Mucosa of descending colon (tissue), 3 donors: Measurements from ENCODE around the gene MORF4L1. TPM values are rescaled to one million over a fixed set of nuclear protein-coding genes. Genes with fewer than 3 reads are reported as not detected.

Experiments
- ATAC-seq: fragments of 200-7000 bp; cut with Tn5 transposase; one replicate; pipeline ENCODE4 v1.9.1; 2020; ENCODE audit warnings: mild to moderate bottlenecking, moderate library complexity
- DNase-seq, 3 donors: peaks; one replicate each; pipeline ENCODE4 v3.0.0-alpha.2; 2020
- H3K36me3 ChIP-seq: fragments of 200-600 bp; one replicate; pipeline ENCODE4 v1.8.0; 2021; ENCODE audit warnings: low read depth, mild to moderate bottlenecking
- H3K4me1 ChIP-seq: fragments of 200-600 bp; one replicate; pipeline ENCODE4 v1.8.0; 2021; ENCODE audit warnings: low read depth, mild to moderate bottlenecking
- H3K4me3 ChIP-seq: fragments of 200-600 bp; one replicate; pipeline ENCODE4 v1.8.0; 2021; ENCODE audit warnings: mild to moderate bottlenecking
- H3K9me3 ChIP-seq: fragments of 200-600 bp; one replicate; pipeline ENCODE4 v1.8.0; 2021; ENCODE audit warnings: mild to moderate bottlenecking
- CTCF ChIP-seq: fragments of 200-600 bp; IDR thresholded peaks from one replicate; pipeline ENCODE4 v1.8.0; 2022; ENCODE audit warnings: antibody characterized with exemption, mild to moderate bottlenecking
- intact Hi-C, 2 donors: fragments of 100-400 bp; cut with DNase I in 1 of 2; cut with micrococcal nuclease in 1 of 2; formaldehyde crosslinking; loops; one replicate each; pipeline versions ENCODE4 v1.11.0 to v1.11.1; 2022; cut with DNase I, micrococcal nuclease
- total RNA-seq, 3 donors: library from RNA; stranded (reverse); fragmentation: NEBNext Ultra II Directional in 2 of 3; extraction: Animal tissue kit (Norgen Biotek cat#: 25700) in 2 of 3; gene quantifications; one replicate each; pipeline versions ENCODE4 v1.2.1 to v1.2.4, GENCODE V29; 2021 to 2023
- donor health status: DM: no; HTN: no; CAD: no; lungs with moderate emphysema.
- donor health status: DM: no; HTN: no; CAD: no.
- donor health status: DM: no; HTN: yes; CAD: no.

MORF4L1 gene
- total RNA-seq, 3 donors from 2014 or later: 151 to 307 (median 188) TPM

GRCh38 chr15:78910271-78910670, 37.6 kb downstream of the MORF4L1 start:
- intact Hi-C loops: loop anchor here in 1 of 2 donors (5.0 kb wide), 1 partner anchor 272 kb away; no protein-coding TSS in a partner anchor
- no peak overlapping the region for H3K4me3 ChIP-seq
- H3K9me3 ChIP-seq: no peaks in the 10 kb centered on the region
- DNase-seq (no peak), ATAC-seq (no peak)
- H3K4me1 ChIP-seq: no peaks in the 10 kb centered on the region
- H3K36me3 ChIP-seq: peaks cover 4% of the 10 kb centered on the region
- no peak for TF ChIP-seq CTCF

GRCh38 chr15:78912316-78912715, 39.6 kb downstream of the MORF4L1 start:
- no peaks in the 10 kb centered on the region for H3K36me3 ChIP-seq

GRCh38 chr15:78913012-78913411, 40.3 kb downstream of the MORF4L1 start:
- no peak for TF ChIP-seq CTCF
- Histone ChIP-seq H3K4me1 (no peaks in the 10 kb centered on the region), H3K9me3 (no peaks in the 10 kb centered on the region), H3K4me3 (no peak overlapping the region), H3K36me3 (no peaks in the 10 kb centered on the region)
- DNase-seq: no peak
- intact Hi-C loops: loop anchor here in 1 of 2 donors (5.0 kb wide), 1 partner anchor 269 kb away; no protein-coding TSS in a partner anchor
- ATAC-seq: no peak

More at GRCh38 chr15:78912316-78912715, 39.6 kb downstream of the MORF4L1 start:
- Histone ChIP-seq H3K4me1 (no peaks in the 10 kb centered on the region), H3K4me3 (no peak overlapping the region), H3K9me3 (no peaks in the 10 kb centered on the region)
- DNase-seq (no peak), ATAC-seq (no peak)
- no peak for TF ChIP-seq CTCF
- intact Hi-C loops: loop anchor here in 1 of 2 donors (5.0 kb wide), 1 partner anchor 270 kb away; no protein-coding TSS in a partner anchor

GRCh38 chr15:78914027-78914764, 41.5 kb downstream of the MORF4L1 start:
- DNase-seq (no peak), ATAC-seq (peak; percentile 27)
- Histone ChIP-seq H3K4me1 (no peaks in the 10 kb centered on the region), H3K36me3 (no peaks in the 10 kb centered on the region), H3K4me3 (no peak overlapping the region), H3K9me3 (no peaks in the 10 kb centered on the region)
- no peak for TF ChIP-seq CTCF
- intact Hi-C loops: loop anchor here in 1 of 2 donors (5.0 kb wide), 1 partner anchor 268 kb away; no protein-coding TSS in a partner anchor

- intact Hi-C loops: no loop called here
- DNase-seq (peak; percentile 32 to 62 (median 38)), ATAC-seq (peak; percentile 55)
- no peak for TF ChIP-seq CTCF
- H3K9me3 ChIP-seq: no peaks in the 10 kb centered on the region
- no peak overlapping the region for H3K4me3 ChIP-seq
- H3K36me3 ChIP-seq: no peaks in the 10 kb centered on the region
- H3K4me1 ChIP-seq: no peaks in the 10 kb centered on the region
These were observed 42.8 kb downstream of the MORF4L1 start for GRCh38 chr15:78915341-78916087.
